Body of pancreas (tissue), 4 donors: ENCODE data around the gene SPOCK1.

Experiments
- CTCF ChIP-seq, 7 experiments: fragments of 450-650 bp in 4 of 7; fragments of 200-600 bp in 3 of 7; sonication (generic) in 3 of 7; IDR thresholded peaks; one replicate each; pipeline ENCODE4 v1.5.1; 2016 to 2019; ENCODE audit warnings: antibody characterized with exemption in 7 of 7
- POLR2A ChIP-seq, 3 donors: fragments of 450-650 bp; IDR thresholded peaks; one replicate each; pipeline ENCODE4 v1.6.1; 2016; ENCODE audit warnings: antibody characterized with exemption in 3 of 3, mild to moderate bottlenecking in 2 of 3

GRCh38 chr5:137352095-137352494 lies 147.0 kb downstream of the SPOCK1 start:
- TF ChIP-seq CTCF (IDR thresholded peaks at IDR 0.05) (no peak), POLR2A (IDR thresholded peaks at IDR 0.05) (no peak)
